Activated T-cell treated with anti-CD3 and anti-CD28 coated beads for 24 hours (primary cell): ENCODE measurements around the gene CHST4.
"Not testable (repeated sequence)": the region's sequence is repeated elsewhere in the genome, so short reads cannot be mapped to it uniquely, and the experiment has no call there.

Source experiments
- DNase-seq: peaks from one replicate; pipeline ENCODE4 v3.0.0-alpha.2; 2020; ENCODE audit warnings: low read depth

Gene CHST4

DNA sequence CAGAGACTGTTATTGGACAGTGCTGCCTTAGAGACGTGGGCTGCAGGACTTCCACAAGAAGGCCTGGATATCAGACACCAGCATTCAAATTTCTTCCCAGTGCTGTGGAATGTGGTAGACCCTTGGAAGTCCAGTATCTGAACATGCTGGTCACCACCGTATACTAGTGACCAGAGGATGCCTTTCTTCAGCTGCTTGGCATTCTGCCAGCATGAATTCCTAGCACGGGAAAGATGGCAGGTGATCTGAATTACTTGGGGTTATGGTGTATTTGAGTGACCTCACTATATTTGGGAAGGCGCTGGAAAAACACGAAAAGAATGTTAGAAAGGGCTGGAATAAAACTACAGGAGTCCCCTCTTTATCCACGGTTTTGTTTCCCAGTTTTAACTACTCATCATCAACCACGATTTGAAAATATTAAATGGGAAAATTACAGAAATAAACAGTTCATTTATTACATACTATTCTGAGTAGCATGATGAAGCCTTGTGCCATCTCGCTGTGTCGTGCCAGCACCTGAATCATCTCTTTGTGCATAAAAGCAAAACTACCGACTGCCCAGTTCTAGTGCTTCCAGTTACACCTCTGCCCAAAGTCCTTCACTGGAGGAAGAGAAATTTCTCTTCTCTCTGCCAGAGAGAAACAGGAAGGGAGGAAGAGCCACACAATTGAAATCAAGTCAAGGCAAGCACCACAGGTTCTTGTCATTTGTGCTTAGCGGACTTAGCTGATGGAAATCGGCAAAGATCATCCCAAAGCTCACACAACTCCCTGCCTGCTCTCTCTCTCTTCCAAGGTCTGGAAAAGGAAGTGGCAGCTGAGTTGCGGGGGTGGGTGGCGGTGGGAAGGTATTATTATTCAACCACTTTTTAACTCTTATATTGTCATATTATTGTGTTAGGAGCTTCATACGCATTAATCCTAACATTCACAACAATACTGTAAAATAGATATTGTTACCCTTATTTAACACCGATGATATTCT lies 1.4 kb upstream of the CHST4 start:
- no peak for DNase-seq

- no peak for DNase-seq
These were observed 2.0 kb downstream of the CHST4 start for GRCh38 chr16:71528257-71528656.

DNA sequence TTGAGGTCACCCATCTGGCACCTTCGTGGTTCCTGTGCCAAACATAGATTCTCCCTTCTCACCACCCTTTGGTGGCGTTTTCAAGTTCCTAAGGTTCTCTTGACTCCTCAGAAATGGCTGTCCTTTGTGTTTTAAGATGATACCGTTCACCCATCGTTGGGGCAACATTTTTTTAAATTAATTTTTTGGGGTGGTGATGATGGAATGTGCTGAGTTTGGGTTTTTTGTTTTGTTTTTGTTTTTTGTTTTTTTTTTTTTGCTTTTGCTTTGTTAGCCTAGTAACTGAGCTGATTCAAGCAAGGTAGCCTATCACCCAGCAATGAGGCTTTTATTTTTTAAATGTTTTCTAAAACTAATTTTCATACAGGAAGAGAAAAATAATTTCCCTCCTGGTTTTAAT lies 2.6 kb downstream of the CHST4 start:
- no peak for DNase-seq

- DNase-seq: no peak
These were observed 6.1 kb downstream of the CHST4 start for GRCh38 chr16:71532366-71532765.

- DNase-seq: no peak
These were observed 10.7 kb downstream of the CHST4 start for GRCh38 chr16:71536752-71537499.

DNA sequence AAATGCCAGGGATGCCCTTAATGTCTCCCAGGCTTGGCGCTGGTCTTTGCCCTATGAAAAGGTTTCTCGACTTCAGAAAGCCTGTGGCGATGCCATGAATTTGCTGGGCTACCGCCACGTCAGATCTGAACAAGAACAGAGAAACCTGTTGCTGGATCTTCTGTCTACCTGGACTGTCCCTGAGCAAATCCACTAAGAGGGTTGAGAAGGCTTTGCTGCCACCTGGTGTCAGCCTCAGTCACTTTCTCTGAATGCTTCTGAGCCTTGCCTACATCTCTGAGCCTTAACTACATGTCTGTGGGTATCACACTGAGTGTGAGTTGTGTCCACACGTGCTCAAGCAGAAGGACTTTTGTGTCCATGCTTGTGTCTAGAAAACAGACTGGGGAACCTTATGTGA lies 11.4 kb downstream of the CHST4 start:
- peak; percentile 7 for DNase-seq

DNA sequence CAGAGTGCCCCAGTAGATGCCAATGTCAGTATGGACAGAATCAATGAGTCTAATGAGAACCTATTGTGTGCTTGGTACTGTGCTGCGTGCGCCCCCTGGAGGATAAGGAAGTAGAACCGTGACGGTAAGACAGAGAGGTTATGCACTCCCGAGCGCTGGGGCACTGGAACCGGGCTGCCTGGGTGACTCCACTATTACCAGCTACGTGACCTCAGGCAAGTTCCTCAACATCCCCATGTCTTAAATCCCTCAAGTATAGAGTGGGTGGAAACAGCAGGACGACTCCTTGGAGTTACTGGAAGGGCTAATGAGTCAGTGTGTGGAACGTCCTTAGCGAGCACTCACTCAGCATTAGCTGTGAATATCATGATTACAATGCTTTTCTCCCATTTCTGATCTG lies 16.2 kb downstream of the CHST4 start:
- peak; percentile 26 for DNase-seq

DNA sequence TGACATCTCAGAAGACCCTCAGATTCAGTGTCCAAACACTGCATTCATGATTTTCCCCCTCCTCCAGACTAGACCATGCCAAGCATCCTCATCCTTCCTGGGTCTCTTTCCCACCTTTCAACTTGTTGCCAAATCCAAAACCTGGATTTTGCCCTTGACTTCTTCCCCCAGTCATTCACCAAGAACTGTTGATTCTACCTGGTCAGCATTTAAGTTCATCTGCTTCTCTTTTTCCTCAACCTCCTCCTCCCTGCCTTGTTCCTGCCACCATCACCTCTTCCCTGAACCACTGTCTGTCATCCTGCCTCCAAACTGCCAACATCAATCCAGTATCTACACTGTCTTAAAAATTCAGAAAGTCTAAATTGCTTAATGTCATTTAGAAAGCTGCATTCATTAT lies 20.9 kb downstream of the CHST4 start:
- no peak for DNase-seq

DNA sequence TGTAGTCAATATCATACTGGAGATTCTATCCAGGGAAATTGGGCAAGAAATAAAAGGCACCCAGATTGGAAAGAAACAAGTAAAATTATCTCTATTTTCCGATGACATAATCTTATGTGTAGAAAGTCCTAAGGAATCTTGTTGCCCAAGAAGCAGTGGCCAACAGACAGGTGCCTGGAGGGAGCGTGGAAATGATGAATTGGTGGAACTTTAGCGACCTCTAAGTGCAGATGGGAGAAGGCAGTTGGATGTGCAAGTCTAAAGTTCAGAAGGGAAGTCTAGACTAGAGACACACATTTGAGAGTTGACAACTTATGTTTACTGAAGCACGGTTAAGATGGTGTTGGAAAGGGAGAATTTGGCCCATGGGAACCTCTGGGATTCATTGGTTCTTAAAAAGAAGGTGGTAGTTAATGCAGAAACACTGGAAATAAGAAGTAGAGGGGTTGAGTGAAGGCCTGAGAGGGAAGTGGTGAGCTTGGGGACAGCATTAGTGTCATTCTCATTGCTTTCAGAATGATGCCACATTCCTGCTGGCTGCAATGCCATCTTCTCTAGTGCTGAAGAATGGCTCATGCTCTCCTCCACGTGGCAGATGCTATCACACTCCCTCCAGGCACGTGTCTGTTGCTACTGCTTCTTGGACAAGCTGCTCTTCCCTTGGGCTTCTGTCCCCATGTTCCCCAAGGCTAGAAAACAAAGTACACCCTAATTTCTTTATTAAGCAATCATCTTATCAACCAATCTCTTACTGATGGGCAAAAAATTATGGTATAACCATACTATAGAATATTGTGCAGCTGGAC lies 26.7 kb downstream of the CHST4 start:
- DNase-seq: no peak

DNA sequence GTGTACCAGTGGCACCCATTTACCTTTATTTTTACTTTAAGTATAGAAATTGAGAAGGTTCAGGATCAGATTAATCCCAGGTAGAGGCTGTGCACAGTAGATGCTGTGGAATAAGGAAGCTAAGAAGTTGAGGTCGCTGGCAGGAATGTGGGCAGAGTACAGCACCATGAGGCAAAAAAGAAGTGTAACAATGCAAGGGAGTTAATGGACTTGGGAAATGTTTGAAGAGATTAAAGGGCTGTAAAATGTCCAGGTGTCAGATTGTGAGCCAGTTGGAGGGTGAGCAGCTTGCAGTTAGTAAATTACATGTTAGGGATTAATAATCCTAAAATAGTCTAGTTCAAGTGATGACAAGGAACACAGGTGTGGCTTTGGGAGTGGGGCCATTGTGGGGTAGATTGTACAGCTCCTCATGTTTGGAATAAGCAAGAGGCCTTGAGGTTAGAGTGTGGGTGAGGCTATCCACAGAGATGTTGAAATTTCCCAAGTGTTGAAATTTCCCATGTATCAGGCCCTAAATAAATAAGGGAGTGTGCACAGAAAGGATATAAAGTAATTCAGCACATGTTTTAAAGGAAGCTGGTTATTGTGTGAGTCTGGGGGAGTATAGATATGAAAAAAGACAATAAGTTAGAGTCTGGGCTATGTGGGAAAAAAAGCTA lies 29.1 kb downstream of the CHST4 start:
- DNase-seq: no peak

GRCh38 chr16:71557299-71557698 lies 31.1 kb downstream of the CHST4 start:
- no peak for DNase-seq

DNA sequence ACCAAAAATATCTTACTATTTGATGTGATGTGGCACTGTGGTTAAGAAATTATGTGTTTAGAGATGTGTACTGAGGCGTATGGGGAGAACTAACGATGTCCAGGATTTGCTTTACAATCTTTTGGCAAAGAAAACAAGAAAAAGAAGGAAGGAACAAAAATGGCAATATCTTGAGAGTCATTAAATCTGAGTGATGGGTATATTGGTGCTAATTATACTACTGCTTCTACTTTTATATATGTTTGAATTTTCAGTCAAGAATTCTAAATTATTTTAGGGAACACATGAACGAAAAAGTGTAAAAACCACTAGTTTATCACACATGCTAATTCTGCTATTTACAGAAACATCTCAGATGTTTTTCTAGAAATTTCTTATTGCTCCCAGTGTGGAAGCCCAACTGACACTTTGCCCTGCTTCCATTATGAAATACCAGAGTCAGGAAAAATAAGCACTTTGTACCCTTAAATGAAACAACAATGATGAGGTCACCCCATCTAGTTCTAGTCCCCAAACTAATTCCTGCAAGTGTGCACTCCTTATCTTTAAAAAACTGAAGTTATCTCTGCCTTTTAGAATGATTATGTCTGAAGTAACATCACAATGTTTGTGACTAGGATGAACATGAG lies 31.8 kb downstream of the CHST4 start:
- DNase-seq: no peak

DNA sequence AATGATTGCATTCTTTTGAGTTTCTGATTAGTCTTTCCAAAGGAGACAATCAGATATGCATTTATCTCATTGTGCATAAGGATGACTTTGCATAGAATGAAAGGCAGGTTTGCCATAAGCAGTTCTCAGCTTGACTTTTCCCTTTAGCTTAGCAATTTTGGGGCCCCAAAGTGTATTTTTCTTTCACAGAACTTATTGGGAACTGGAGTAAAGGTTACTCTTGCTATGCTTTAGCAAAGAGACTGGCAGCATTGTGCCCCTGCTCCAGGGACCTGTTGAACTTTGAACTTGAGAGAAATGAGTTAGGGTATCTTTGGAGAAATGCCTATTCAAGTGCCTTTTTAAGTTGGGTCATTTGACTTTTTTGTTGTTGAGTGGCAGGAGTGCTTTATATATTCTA lies 33.6 kb downstream of the CHST4 start:
- no peak for DNase-seq

- DNase-seq: not testable (repeated sequence)
These were observed 35.7 kb downstream of the CHST4 start for GRCh38 chr16:71561886-71562285.

DNA sequence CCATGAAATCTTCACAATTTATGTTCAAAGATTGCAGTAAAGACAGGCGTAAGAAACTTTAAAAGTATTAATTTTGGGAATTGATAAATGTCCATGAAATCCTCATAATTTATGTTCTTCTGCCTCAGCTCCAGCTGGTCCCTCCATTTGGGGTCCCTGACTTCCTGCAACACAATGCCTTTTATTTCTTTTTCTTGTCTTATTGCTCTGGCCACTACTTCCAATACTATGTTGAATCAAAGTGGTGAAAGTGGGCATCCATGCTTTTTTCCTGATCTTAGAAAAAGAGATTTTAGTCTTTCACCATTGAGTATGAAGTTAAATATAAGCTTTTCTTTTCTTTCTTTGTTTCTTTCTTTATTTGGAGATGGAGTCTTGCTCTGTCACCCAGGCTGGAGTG lies 36.3 kb downstream of the CHST4 start:
- DNase-seq: no peak

DNA sequence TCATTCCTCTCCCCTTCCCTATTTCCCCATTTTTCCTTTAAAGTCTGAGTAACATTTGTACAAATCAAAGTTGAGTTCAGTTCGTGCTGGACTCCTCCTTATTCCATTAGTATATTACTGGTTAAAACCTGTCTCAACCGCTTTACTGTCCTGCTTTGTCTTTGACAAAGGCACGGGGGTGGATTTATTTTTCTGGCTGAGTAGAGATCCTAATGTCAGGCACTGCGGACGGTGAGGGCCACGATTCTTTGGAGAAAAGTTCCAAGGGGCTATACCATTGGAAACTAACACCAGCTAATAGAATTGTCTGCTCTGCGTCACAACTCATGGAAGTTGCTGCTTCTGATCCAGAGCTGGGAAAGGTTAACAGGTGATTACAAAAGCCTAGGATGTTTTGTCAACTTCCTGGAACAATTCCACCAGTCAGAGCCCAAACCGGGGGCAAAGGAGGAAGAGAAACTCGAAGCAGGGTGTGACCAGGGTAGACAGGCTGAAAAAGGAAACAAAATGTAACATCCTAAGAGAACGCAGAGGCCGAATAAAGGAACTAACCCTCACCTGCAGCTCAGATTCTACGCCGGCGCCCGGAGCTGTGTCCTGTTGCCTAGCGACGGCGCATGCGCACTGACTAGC lies 38.2 kb downstream of the CHST4 start:
- DNase-seq: no peak

- no peak for DNase-seq
These were observed 39.8 kb downstream of the CHST4 start for GRCh38 chr16:71565812-71566700.

GRCh38 chr16:71567931-71568330 lies 41.7 kb downstream of the CHST4 start:
- no peak for DNase-seq

- DNase-seq: no peak
These were observed 42.3 kb downstream of the CHST4 start for GRCh38 chr16:71568551-71568950.

DNA sequence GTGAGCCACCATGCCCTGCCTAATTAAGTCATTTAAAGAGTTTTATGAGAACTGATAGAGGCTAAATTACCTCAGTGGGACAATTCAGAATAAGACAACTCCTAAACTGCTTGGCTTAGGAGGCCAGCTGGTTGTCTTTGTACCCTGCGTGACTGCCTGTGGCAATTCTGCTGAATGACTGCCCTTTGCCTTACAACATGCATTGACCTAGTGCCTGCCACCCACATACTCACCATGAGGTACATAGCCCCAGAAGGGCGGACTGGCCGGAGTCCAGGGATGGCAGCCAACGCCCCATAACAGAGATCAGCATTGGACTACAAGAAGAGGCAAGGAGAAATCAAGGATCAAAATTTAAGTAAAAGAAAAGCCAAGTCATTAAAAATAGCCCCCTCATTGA lies 43.4 kb downstream of the CHST4 start:
- no peak for DNase-seq
